ENCODE data around the gene CFAP161. TPM values are rescaled to one million over a fixed set of nuclear protein-coding genes. Genes with fewer than 3 reads are reported as not detected.

CFAP161 gene
- polyA plus RNA-seq, 1 donor (not counting 4 experiments of a cell fraction or from before 2014, with no cell fraction given), result not detected

- Histone ChIP-seq H4K20me1 (ENCODE audit: control insufficient read depth, extremely low read depth, insufficient read depth, low read length) (no peaks in the 10 kb centered on the region), H2AFZ (ENCODE audit: control insufficient read depth, low read length) (no peak overlapping the region), H3K9me3 (ENCODE audit: control insufficient read depth, low read depth, low read length) (no peaks in the 10 kb centered on the region), H3K9ac (ENCODE audit: control insufficient read depth, extremely low read depth, insufficient read depth, low read length) (no peak overlapping the region), H3K36me3 (ENCODE audit: control insufficient read depth in 2 of 2, extremely low read depth in 1 of 2, insufficient read depth in 2 of 2, low read length in 2 of 2) (no peaks in the 10 kb centered on the region), H3K4me1 (ENCODE audit: control insufficient read depth, extremely low read depth, insufficient read depth, low read length) (peaks cover 9% of the 10 kb centered on the region), H3K79me2 (ENCODE audit: control insufficient read depth, insufficient read depth, low read length) (no peaks in the 10 kb centered on the region), H3K4me3 (ENCODE audit: control insufficient read depth in 2 of 3, extremely low read depth in 1 of 3, insufficient read depth in 2 of 3, low read depth in 1 of 3, low read length in 3 of 3) (no peak overlapping the region), H3K27me3 (ENCODE audit: control insufficient read depth, extremely low read depth, insufficient read depth, low read length) (no peaks in the 10 kb centered on the region), H3K27ac (ENCODE audit: control insufficient read depth, insufficient read depth, low read length) (no peak overlapping the region), H3K4me2 (ENCODE audit: control insufficient read depth, extremely low read depth, insufficient read depth, low read depth, low read length) (no peak overlapping the region), H3K9me1 (ENCODE audit: control insufficient read depth, extremely low read depth, insufficient read depth, low read length) (no peaks in the 10 kb centered on the region)
- dilution Hi-C loops (cut with MboI; ENCODE audit: extremely low pct_ligation_motif_present, low sequenced_read_pairs), result no loop called here
- DNase-seq (ENCODE audit: low read depth, low spot score), result no peak
- no peak for TF ChIP-seq EZH2 (IDR thresholded peaks at IDR 0.05; ENCODE audit: low read length)
- TF ChIP-seq, protein P1, sequence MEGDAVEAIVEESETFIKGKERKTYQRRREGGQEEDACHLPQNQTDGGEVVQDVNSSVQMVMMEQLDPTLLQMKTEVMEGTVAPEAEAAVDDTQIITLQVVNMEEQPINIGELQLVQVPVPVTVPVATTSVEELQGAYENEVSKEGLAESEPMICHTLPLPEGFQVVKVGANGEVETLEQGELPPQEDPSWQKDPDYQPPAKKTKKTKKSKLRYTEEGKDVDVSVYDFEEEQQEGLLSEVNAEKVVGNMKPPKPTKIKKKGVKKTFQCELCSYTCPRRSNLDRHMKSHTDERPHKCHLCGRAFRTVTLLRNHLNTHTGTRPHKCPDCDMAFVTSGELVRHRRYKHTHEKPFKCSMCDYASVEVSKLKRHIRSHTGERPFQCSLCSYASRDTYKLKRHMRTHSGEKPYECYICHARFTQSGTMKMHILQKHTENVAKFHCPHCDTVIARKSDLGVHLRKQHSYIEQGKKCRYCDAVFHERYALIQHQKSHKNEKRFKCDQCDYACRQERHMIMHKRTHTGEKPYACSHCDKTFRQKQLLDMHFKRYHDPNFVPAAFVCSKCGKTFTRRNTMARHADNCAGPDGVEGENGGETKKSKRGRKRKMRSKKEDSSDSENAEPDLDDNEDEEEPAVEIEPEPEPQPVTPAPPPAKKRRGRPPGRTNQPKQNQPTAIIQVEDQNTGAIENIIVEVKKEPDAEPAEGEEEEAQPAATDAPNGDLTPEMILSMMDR (optimal IDR thresholded peaks at IDR 0.05 in 1 of 3, IDR thresholded peaks at IDR 0.05 in 1 of 3, conservative IDR thresholded peaks at IDR 0.05 in 1 of 3; ENCODE audit: extremely low read depth in 1 of 3, insufficient read depth in 2 of 3, low read length in 3 of 3), result no peak
- no peak for FAIRE-seq
These were observed 27.1 kb downstream of the CFAP161 start for GRCh38 chr15:81161160-81161673.

DNA sequence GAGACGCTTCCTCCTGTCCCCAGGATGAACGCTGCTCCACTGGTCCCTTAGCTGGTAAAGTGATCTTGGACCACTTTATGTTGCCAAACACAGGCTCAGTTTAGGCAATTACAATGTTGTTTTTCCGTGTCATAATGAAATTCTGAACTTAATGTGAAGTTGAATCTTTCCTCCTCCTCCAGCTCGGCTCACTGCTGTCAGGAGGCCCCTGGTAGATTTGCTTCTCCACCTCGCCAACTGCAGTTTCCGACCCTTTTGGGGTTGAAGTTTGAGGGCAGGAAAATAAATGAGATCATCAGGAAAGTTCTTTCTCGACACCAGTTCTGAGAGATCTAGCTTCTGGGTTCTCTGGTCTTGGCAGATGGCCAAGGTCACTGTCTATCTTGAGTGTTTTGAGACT lies 27.8 kb downstream of the CFAP161 start:
- H3K4me1 ChIP-seq (ENCODE audit: control insufficient read depth, extremely low read depth, insufficient read depth, low read length), result peaks cover 9% of the 10 kb centered on the region
- DNase-seq (ENCODE audit: low read depth, low spot score), result no peak
- H3K36me3 ChIP-seq (ENCODE audit: control insufficient read depth in 2 of 2, extremely low read depth in 1 of 2, insufficient read depth in 2 of 2, low read length in 2 of 2), result no peaks in the 10 kb centered on the region
- H3K27me3 ChIP-seq (ENCODE audit: control insufficient read depth, extremely low read depth, insufficient read depth, low read length), result no peaks in the 10 kb centered on the region
- FAIRE-seq, result no peak
- no peaks in the 10 kb centered on the region for H3K9me3 ChIP-seq (ENCODE audit: control insufficient read depth, low read depth, low read length)
- TF ChIP-seq EZH2 (IDR thresholded peaks at IDR 0.05; ENCODE audit: low read length), result no peak
- TF ChIP-seq, protein P1 (optimal IDR thresholded peaks at IDR 0.05 in 1 of 3, IDR thresholded peaks at IDR 0.05 in 1 of 3, conservative IDR thresholded peaks at IDR 0.05 in 1 of 3; ENCODE audit: extremely low read depth in 1 of 3, insufficient read depth in 2 of 3, low read length in 3 of 3), result no peak
- no peak overlapping the region for H3K4me3 ChIP-seq (ENCODE audit: control insufficient read depth in 2 of 3, extremely low read depth in 1 of 3, insufficient read depth in 2 of 3, low read depth in 1 of 3, low read length in 3 of 3)
- H3K9me1 ChIP-seq (ENCODE audit: control insufficient read depth, extremely low read depth, insufficient read depth, low read length), result no peaks in the 10 kb centered on the region
- H3K79me2 ChIP-seq (ENCODE audit: control insufficient read depth, insufficient read depth, low read length), result no peaks in the 10 kb centered on the region
- no peak overlapping the region for H2AFZ ChIP-seq (ENCODE audit: control insufficient read depth, low read length)
- dilution Hi-C loops (cut with MboI; ENCODE audit: extremely low pct_ligation_motif_present, low sequenced_read_pairs), result no loop called here
- H3K27ac ChIP-seq (ENCODE audit: control insufficient read depth, insufficient read depth, low read length), result no peak overlapping the region
- H3K4me2 ChIP-seq (ENCODE audit: control insufficient read depth, extremely low read depth, insufficient read depth, low read depth, low read length), result no peak overlapping the region
- H4K20me1 ChIP-seq (ENCODE audit: control insufficient read depth, extremely low read depth, insufficient read depth, low read length), result no peaks in the 10 kb centered on the region
- no peak overlapping the region for H3K9ac ChIP-seq (ENCODE audit: control insufficient read depth, extremely low read depth, insufficient read depth, low read length)
